ENCODE data around the gene POLA2.

DNA sequence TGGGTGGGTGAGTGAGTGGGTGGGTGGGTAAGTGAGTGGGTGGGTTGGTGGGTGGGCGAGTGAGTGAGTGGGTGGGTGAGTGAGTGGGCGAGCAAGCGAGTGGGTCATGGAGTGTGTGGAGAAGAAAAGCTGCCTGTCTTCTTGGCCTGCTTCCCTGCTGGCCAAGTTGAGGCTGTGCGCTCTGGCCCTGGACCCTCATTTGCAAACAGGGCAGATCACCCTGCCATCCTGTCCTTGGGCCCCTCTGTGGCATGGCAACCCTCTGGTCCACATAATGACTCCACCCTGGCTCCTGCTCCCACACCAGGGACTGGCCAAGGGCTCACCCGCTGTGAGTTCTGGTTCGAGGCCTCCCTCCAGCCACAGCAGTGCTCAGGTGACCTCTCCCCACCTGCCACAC lies 44.9 kb upstream of the POLA2 start:
- TF ChIP-seq, protein P1, sequence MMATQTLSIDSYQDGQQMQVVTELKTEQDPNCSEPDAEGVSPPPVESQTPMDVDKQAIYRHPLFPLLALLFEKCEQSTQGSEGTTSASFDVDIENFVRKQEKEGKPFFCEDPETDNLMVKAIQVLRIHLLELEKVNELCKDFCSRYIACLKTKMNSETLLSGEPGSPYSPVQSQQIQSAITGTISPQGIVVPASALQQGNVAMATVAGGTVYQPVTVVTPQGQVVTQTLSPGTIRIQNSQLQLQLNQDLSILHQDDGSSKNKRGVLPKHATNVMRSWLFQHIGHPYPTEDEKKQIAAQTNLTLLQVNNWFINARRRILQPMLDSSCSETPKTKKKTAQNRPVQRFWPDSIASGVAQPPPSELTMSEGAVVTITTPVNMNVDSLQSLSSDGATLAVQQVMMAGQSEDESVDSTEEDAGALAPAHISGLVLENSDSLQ (IDR thresholded peaks at IDR 0.05): no peak
- TF ChIP-seq SP1 (IDR thresholded peaks at IDR 0.05): no peak
- no peak for TF ChIP-seq ELF4 (IDR thresholded peaks at IDR 0.05)
- no peak for TF ChIP-seq FOXM1 (IDR thresholded peaks at IDR 0.05; ENCODE audit: borderline replicate concordance)
- no peak for TF ChIP-seq BHLHE40 (IDR thresholded peaks at IDR 0.05; ENCODE audit: borderline replicate concordance)
